Stomach (tissue), 4 donors: ENCODE results near the gene SMG1.

Experiments used
- EP300 ChIP-seq: sonication (generic); formaldehyde crosslinking; IDR thresholded peaks from one replicate; pipeline ENCODE4 v1.6.1; 2017; ENCODE audit warnings: antibody characterized with exemption
- POLR2A ChIP-seq, 4 donors: fragments of 450-650 bp; IDR thresholded peaks; one replicate each; pipeline ENCODE4 v1.6.1; 2016; ENCODE audit warnings: antibody characterized with exemption in 4 of 4, control low read depth in 2 of 4, mild to moderate bottlenecking in 1 of 4, moderate library complexity in 1 of 4
- TF ChIP-seq, protein P1 (sequence below), 7 experiments: fragments of 450-650 bp in 4 of 7; fragments of 200-600 bp in 3 of 7; sonication (generic) in 3 of 7; IDR thresholded peaks; one replicate each; pipeline ENCODE4 v1.5.1; 2016 to 2019; ENCODE audit warnings: antibody characterized with exemption in 7 of 7, control low read depth in 2 of 7, mild to moderate bottlenecking in 1 of 7

DNA sequence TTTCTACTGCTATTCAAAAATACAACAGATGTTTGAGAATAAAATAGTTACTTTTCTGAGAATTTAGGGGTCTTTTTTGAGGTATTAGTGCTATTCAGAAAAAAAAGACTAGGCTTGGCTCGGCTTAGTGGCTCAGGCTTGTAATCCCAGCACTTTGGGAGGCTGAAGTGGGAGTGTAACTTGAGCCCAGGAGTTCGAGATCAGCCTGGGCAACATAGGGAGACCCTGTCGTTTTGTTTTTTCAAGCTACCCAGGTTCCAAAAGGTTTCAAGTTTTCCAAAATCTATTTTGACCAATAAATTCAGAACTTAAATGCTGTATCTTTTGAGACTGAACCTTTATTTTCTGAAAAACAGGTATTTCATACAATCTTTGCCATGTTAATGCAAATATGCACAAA, 121.7 kb downstream of the SMG1 start:
- TF ChIP-seq, protein P1, sequence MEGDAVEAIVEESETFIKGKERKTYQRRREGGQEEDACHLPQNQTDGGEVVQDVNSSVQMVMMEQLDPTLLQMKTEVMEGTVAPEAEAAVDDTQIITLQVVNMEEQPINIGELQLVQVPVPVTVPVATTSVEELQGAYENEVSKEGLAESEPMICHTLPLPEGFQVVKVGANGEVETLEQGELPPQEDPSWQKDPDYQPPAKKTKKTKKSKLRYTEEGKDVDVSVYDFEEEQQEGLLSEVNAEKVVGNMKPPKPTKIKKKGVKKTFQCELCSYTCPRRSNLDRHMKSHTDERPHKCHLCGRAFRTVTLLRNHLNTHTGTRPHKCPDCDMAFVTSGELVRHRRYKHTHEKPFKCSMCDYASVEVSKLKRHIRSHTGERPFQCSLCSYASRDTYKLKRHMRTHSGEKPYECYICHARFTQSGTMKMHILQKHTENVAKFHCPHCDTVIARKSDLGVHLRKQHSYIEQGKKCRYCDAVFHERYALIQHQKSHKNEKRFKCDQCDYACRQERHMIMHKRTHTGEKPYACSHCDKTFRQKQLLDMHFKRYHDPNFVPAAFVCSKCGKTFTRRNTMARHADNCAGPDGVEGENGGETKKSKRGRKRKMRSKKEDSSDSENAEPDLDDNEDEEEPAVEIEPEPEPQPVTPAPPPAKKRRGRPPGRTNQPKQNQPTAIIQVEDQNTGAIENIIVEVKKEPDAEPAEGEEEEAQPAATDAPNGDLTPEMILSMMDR (IDR thresholded peaks at IDR 0.05) = no peak
- TF ChIP-seq POLR2A (IDR thresholded peaks at IDR 0.05) = no peak
- TF ChIP-seq EP300 = no peak
